Subcutaneous preadipocyte (primary cell): Measurements from ENCODE around the gene CEP120. TPM values are rescaled to one million over a fixed set of nuclear protein-coding genes. Genes with fewer than 3 reads are reported as not detected.

Experiments
- total RNA-seq: library from RNA; depleted of rRNA; stranded (reverse); fragments of >200 nt; gene quantifications from 2 replicates; pipeline ENCODE4 v1.2.3, GENCODE V29; 2012

The CEP120 gene
- 11.0 and 20.9 TPM in 2 replicates for total RNA-seq

DNA sequence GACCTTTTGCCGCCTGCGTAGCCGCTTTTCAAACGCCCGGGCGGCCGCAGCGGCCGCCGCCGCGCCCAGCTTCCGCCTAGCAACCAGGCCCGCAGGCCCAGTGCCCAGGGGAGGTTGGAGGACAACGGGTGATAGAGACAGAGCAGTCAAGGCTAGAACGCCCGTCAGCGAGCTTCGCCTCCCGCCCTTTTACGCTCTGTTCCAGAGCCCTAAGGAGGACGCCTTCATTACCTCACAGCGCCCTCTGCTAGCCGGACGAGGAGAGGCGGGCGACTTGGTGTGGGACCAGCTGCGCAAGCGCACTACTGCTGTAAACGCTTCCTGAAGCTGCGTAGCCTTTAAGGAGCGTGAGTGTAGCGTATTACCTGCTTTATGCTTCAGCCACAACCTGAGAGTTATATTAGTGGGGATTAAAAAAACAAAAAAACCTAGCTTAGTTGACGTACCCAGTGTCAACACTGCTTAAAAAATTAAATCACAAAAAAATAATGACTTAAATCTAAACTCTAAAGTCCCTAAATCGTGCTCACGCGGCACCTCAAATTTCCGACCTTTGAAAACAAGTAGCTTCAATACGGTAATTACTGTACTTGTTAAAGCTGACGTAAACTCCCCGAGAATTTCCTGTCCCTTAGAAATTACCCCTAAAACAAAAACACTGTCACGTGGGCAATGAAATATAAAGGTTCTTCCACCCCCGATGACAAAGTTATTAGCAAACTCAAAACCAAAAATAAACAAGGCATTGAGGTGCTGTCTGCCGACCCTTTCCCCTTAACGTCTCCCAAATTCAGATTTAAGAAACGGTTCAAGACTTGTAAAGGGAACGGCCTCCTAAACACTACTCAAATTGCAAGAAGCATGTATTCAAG, at the start of gene CEP120:
Gene CEP120 (minus strand): TSS at position 126 of the 872 bp plus-strand sequence. CDS start 405 bp downstream, outside the sequence.

Other genes starting within 250 kb of the CEP120 start
- 37.5 and 53.2 TPM in 2 replicates for gene CSNK1G3, start 88.8 kb upstream of the CEP120 start, total RNA-seq